HCT116 (cell line): ENCODE measurements around the gene ENOX1.

Source experiments
- EZH2phosphoT487 ChIP-seq: fragments of 200-600 bp; IDR thresholded peaks from 2 replicates; pipeline ENCODE4 v1.6.1; 2018; ENCODE audit warnings: antibody characterized with exemption, borderline replicate concordance
- POLR2AphosphoS5 ChIP-seq: IDR thresholded peaks from 2 replicates; pipeline ENCODE4 v1.6.1; 2011; ENCODE audit warnings: mild to moderate bottlenecking, low read depth, low read length, moderate library complexity
- SP1 ChIP-seq: IDR thresholded peaks from 2 replicates; pipeline ENCODE4 v1.6.1; 2012; ENCODE audit warnings: low read depth

DNA sequence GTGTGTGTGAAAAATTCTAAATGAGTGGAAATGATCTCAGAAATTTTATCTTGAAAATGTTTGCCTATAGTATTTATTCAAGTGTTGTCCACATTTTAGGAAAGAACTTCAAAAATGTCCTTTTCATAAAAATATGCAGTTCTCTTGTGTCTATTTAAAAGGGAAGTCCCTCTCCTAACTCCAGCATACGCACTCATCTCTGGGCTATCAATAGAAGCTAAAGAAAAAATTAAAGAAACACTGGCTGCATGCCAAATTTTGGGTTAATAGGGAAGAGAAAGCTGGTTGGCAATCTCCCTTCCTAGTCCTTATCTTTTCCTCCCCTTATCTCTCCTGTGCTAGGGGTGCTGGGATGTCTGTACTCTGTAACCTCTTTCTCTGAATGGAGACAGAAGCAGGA is 313.3 kb downstream of the ENOX1 start:
- TF ChIP-seq EZH2phosphoT487: no peak
- TF ChIP-seq POLR2AphosphoS5: no peak
- no peak for TF ChIP-seq SP1
